Pancreas (tissue), 10 donors: ENCODE measurements around the gene ISYNA1. TPM values are rescaled to one million over a fixed set of nuclear protein-coding genes. Genes with fewer than 3 reads are reported as not detected.

ENCODE experiments used
- ATAC-seq, 4 donors: fragments of 200-7000 bp; cut with Tn5 transposase; one replicate each; pipeline versions ENCODE4 v1.8.0 to v1.9.1; 2020; ENCODE audit warnings: mild to moderate bottlenecking in 4 of 4, moderate library complexity in 4 of 4
- DNase-seq, 6 donors: peaks; one replicate each; pipeline ENCODE4 v3.0.0-alpha.2; 2020
- FAIRE-seq: peaks from 2 replicates; lab custom pipeline; 2012; peaks lifted over from hg19 to GRCh38; lab: Jason Lieb, UNC
- H3K27ac ChIP-seq, 4 donors: fragments of 200-600 bp; sonication (generic); 1 replicate in 3 of 4; 2 replicates in 1 of 4; pipeline versions ENCODE4 v1.5.0 to v1.8.0; 2020
- H3K27me3 ChIP-seq, 4 donors: fragments of 200-600 bp; one replicate each; pipeline ENCODE4 v1.8.0; 2021
- H3K36me3 ChIP-seq, 3 donors: fragments of 200-600 bp; sonication (generic) in 1 of 3; one replicate each; pipeline versions ENCODE4 v1.5.0 to v1.8.0; 2020 to 2021
- H3K4me1 ChIP-seq, 3 donors: fragments of 200-600 bp; one replicate each; pipeline ENCODE4 v1.8.0; 2021
- H3K4me3 ChIP-seq, 4 donors: fragments of 200-600 bp; sonication (generic) in 2 of 4; one replicate each; pipeline versions ENCODE4 v1.5.0 to v1.8.0; 2020 to 2021
- H3K9me3 ChIP-seq, 4 donors: fragments of 200-600 bp; one replicate each; pipeline ENCODE4 v1.8.0; 2021
- WGBS, 2 donors: extraction: QIAGEN DNeasy Blood & Tissue Kit; methylation state at CpG; one replicate each; pipeline ENCODE4 v1.1.7; 2013; 5-methylcytosine and 5-hydroxymethylcytosine counted together
- intact Hi-C, 3 donors: fragments of 100-400 bp; cut with DNase I; formaldehyde crosslinking; loops; one replicate each; pipeline versions ENCODE4 v1.11.1 to v1.14.2; 2022
- polyA plus RNA-seq, 2 donors: library from polyadenylated mRNA; stranded (reverse); fragments of 200-250 nt; gene quantifications; one replicate each; pipeline ENCODE4 v1.2.3, GENCODE V29; 2013
- total RNA-seq, 6 donors: library from RNA; stranded (reverse); fragmentation: NEBNext Ultra II Directional in 4 of 6; extraction: Animal tissue kit (Norgen Biotek cat#: 25700) in 4 of 6; gene quantifications; one replicate each; pipeline versions ENCODE4 v1.2.1 to v1.2.4, GENCODE V29; 2021 to 2023
- TF ChIP-seq, protein P1 (sequence below), 4 donors: fragments of 200-600 bp; sonication (generic) in 3 of 4; IDR thresholded peaks; one replicate each; pipeline versions ENCODE4 v1.5.0 to v1.8.0; 2021; ENCODE audit warnings: antibody characterized with exemption in 4 of 4
- donor health status: healthy with polysubstance abuse.
- donor health status: DM: no; HTN: no; CAD: no; lungs with moderate emphysema.
- donor health status: DM: no; HTN: no; CAD: no.
- donor health status: control.
- donor health status: control.
- donor health status: Bipolar disorder and iron deficiency.
- donor health status: DM: yes; HTN: yes; CAD: no.
- donor health status: DM: no; HTN: no; CAD: no.
- donor health status: DM: no; HTN: no; CAD: no.
- donor health status: DM: yes; HTN: yes; CAD: no.

Gene ISYNA1
- total and polyA plus RNA-seq, 8 donors, result 26.1 to 309 (median 48.2) TPM

DNA sequence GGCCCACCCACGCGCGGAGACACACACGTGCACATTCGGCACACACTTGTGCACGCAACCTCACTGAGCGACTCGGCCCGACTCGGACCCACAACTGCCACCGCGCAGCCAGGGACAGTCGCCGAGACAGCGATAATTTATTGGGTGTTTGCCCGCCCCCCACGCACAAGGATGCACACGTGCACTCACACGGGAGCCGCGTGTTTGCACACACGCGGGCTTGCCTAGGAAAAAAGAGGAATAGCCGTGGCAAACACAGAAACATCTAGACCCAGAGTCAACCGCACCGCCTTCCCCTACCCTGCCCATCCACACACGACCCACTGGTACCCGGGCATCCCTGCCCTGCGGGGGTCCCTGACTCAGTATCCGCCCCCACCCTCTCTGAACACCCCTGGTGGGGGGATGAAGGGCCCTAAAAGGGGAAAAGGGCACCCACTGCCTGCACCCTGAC is 19.9 kb downstream of the ISYNA1 start:
- ATAC-seq (peak in 1 of 4 donors; percentile 1), FAIRE-seq (no peak)
- intact Hi-C loops, result no loop called here

DNA sequence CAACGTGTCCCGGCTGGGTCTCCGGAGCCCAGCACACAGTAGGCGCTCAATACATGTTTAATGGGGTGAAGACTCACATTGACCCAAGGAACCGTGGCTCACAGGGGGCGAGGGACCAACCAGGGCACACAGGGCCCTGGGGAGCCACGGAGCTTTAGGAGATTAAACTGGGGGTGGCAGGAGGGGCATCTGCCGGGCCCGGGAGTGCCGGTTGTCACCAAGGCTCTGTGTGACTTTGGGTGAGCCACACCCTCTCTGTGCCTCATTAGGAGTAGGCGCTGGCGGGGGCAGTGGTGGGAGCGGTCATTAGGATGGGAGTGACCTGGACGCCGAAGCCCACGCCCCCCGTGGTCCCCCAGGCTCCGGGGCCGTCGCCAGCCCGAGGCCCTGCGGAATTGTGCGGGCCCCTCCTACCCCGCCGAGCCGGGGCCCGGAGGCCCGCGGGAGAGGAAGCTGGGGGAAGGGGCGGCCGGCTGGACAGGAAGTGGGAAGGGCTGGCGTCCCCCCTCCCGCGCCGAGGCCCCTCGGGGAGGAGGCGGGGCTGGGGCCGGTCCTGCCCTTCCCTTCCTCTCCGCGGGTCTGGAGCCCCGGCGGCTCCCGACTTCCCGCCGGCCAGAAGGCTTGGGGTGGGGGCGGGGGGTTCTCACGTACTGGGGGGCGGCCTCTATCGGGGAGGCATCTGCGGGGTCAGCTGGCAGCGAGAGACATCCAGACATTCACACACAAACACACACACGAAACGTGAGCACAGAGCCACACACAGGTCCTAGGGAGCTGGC is 20.5 kb downstream of the ISYNA1 start:
- Histone ChIP-seq H3K4me1 (peaks cover 9 to 33% (median 12%) of the 10 kb centered on the region in 3 donors), H3K27ac (peak overlapping the region; percentile 11 to 83 (median 74)), H3K36me3 (no peaks in the 10 kb centered on the region), H3K27me3 (no peaks in the 10 kb centered on the region), H3K4me3 (peak overlapping the region in 3 of 4 donors; percentile 2 to 44 (median 26)), H3K9me3 (no peaks in the 10 kb centered on the region)
- TF ChIP-seq, protein P1, sequence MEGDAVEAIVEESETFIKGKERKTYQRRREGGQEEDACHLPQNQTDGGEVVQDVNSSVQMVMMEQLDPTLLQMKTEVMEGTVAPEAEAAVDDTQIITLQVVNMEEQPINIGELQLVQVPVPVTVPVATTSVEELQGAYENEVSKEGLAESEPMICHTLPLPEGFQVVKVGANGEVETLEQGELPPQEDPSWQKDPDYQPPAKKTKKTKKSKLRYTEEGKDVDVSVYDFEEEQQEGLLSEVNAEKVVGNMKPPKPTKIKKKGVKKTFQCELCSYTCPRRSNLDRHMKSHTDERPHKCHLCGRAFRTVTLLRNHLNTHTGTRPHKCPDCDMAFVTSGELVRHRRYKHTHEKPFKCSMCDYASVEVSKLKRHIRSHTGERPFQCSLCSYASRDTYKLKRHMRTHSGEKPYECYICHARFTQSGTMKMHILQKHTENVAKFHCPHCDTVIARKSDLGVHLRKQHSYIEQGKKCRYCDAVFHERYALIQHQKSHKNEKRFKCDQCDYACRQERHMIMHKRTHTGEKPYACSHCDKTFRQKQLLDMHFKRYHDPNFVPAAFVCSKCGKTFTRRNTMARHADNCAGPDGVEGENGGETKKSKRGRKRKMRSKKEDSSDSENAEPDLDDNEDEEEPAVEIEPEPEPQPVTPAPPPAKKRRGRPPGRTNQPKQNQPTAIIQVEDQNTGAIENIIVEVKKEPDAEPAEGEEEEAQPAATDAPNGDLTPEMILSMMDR (IDR thresholded peaks at IDR 0.05), result no peak
- DNase-seq, result peak in 4 of 6 donors; percentile 71 to 81 (median 77)
- 2% methylated on average over 41 to 51 of the region's 53 CpGs for WGBS, 2 donors
- intact Hi-C loops, result no loop called here
- no peak for FAIRE-seq
- peak; percentile 8 to 54 (median 30) for ATAC-seq

More for the DNA sequence above, 19.9 kb downstream of the ISYNA1 start:
- Histone ChIP-seq H3K4me1 (peaks cover 9 to 33% (median 12%) of the 10 kb centered on the region in 3 donors), H3K4me3 (peak overlapping the region in 2 of 4 donors; percentile 26 to 44), H3K9me3 (no peaks in the 10 kb centered on the region), H3K27ac (peak overlapping the region; percentile 42 to 83 (median 70)), H3K36me3 (no peaks in the 10 kb centered on the region), H3K27me3 (no peaks in the 10 kb centered on the region)
- peak in 3 of 6 donors; percentile 55 to 85 (median 59) for DNase-seq
- 15 to 17% methylated on average over 30 of the region's 30 CpGs for WGBS, 2 donors
- TF ChIP-seq, protein P1 (IDR thresholded peaks at IDR 0.05), result no peak

DNA sequence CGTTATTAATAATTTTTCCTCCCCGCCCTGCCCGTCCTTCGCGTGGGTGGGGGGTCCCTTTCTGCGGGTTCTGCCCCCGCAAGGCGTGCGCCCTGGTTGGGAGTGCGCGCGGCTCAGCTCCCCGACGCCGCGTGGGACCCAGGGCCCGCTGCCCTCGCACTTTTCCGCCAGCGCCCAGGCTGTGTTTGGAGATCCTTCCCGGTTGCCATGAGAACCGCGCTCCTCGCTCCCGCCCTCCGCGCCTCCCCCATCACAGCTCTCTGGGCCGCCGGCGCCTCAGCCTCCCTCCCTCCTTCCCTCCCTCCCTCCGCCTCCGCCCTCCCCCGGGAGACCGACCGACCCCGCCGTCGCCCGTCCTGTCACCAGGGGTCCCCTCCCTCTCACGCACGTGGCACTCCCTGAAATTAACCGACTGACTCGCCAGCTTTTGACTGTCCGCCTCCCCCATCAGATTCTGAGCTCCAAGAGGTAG is 21.1 kb downstream of the ISYNA1 start:
- WGBS, 2 donors, result 2% methylated on average over 33 to 44 of the region's 44 CpGs
- FAIRE-seq (no peak), ATAC-seq (peak; percentile 51 to 69 (median 59)), DNase-seq (peak; percentile 71 to 93 (median 84))
- Histone ChIP-seq H3K4me3 (peak overlapping the region in 2 of 4 donors; percentile 26 to 44), H3K9me3 (no peaks in the 10 kb centered on the region), H3K27ac (peak overlapping the region; percentile 39 to 83 (median 74)), H3K4me1 (peaks cover 9 to 33% (median 12%) of the 10 kb centered on the region in 3 donors), H3K27me3 (no peaks in the 10 kb centered on the region), H3K36me3 (no peaks in the 10 kb centered on the region)
- TF ChIP-seq, protein P1 (IDR thresholded peaks at IDR 0.05), result no peak
- intact Hi-C loops, result no loop called here

- TF ChIP-seq, protein P1 (IDR thresholded peaks at IDR 0.05), result no peak
- FAIRE-seq (no peak), ATAC-seq (peak in 1 of 4 donors; percentile 2), DNase-seq (peak in 3 of 6 donors; percentile 55 to 68 (median 64))
- Histone ChIP-seq H3K4me1 (peaks cover 9 to 27% (median 12%) of the 10 kb centered on the region in 3 donors), H3K27me3 (no peaks in the 10 kb centered on the region), H3K27ac (peak overlapping the region in 2 of 4 donors; percentile 82 to 83), H3K4me3 (peak overlapping the region in 1 of 4 donors; percentile 14), H3K9me3 (no peaks in the 10 kb centered on the region), H3K36me3 (no peaks in the 10 kb centered on the region)
- intact Hi-C loops, result no loop called here
- 49 to 60% methylated on average over 22 to 25 of the region's 25 CpGs for WGBS, 2 donors
Observed at GRCh38 chr19:18415178-18415867, 22.6 kb downstream of the ISYNA1 start.
